ENCODE data around the gene CPN2. TPM values are rescaled to one million over a fixed set of nuclear protein-coding genes. Genes with fewer than 3 reads are reported as not detected.

Gene CPN2
- total and polyA plus RNA-seq, 2 of the 13 experiments (the other 11 are each of a cell fraction or from before 2014, with no cell fraction given): 26.7 to 27.7 TPM

- TF ChIP-seq ZNF800 (CRISPR knock-in tag; IDR thresholded peaks at IDR 0.05) (peak; percentile 91), ZNF496 (CRISPR knock-in tag; IDR thresholded peaks at IDR 0.05; ENCODE audit: insufficient replicate concordance) (no peak), ZNF44 (CRISPR knock-in tag; IDR thresholded peaks at IDR 0.05) (peak; percentile 17; the same call in 1 of the 2 replicates), ZNF354B (CRISPR knock-in tag; IDR thresholded peaks at IDR 0.05) (no peak), SKIL (CRISPR knock-in tag; IDR thresholded peaks at IDR 0.05; ENCODE audit: borderline replicate concordance) (peak; percentile 59; the same call in 1 of the 2 replicates), MTF2 (CRISPR knock-in tag; IDR thresholded peaks at IDR 0.05; ENCODE audit: borderline replicate concordance) (0 out of 2 replicates have a peak, but pooled peaks have one; percentile 74), ERF (CRISPR knock-in tag; IDR thresholded peaks at IDR 0.05) (peak; percentile 55; the same call in 1 of the 2 replicates), NFYC (CRISPR knock-in tag; IDR thresholded peaks at IDR 0.05) (no peak), SUZ12 (IDR thresholded peaks at IDR 0.05; ENCODE audit: low read depth, low read length) (no peak), MEF2D (CRISPR knock-in tag; IDR thresholded peaks at IDR 0.05) (peak; percentile 60), MED13 (CRISPR knock-in tag; IDR thresholded peaks at IDR 0.05) (peak; percentile 53; the same call in 1 of the 2 replicates), ZBTB7B (CRISPR knock-in tag; IDR thresholded peaks at IDR 0.05) (peak; percentile 55; the same call in 1 of the 2 replicates), NBN (conservative IDR thresholded peaks at IDR 0.05) (no peak), ZFP37 (CRISPR knock-in tag; IDR thresholded peaks at IDR 0.05; ENCODE audit: borderline replicate concordance) (peak; percentile 96), ZSCAN21 (CRISPR knock-in tag; IDR thresholded peaks at IDR 0.05; ENCODE audit: borderline replicate concordance) (peak; percentile 89), TBP (CRISPR knock-in tag; IDR thresholded peaks at IDR 0.05) (no peak), MIER3 (CRISPR knock-in tag; IDR thresholded peaks at IDR 0.05; ENCODE audit: borderline replicate concordance) (no peak)
- TF ChIP-seq, protein P1, sequence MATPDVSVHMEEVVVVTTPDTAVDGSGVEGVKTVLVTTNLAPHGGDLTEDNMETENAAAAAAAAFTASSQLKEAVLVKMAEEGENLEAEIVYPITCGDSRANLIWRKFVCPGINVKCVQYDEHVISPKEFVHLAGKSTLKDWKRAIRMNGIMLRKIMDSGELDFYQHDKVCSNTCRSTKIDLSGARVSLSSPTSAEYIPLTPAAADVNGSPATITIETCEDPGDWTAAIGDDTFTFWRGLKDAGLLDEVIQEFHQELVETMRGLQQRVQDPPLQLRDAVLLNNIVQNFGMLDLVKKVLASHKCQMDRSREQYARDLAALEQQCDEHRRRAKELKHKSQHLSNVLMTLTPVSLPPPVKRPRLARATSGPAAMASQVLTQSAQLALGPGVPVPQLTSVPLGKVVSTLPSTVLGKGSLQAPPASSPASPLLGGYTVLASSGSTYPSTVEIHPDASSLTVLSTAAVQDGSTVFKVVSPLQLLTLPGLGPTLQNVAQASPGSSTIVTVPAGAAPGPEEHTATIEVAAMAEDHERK (CRISPR knock-in tag; IDR thresholded peaks at IDR 0.05; ENCODE audit: low read depth): no peak
- TF ChIP-seq, protein P2, sequence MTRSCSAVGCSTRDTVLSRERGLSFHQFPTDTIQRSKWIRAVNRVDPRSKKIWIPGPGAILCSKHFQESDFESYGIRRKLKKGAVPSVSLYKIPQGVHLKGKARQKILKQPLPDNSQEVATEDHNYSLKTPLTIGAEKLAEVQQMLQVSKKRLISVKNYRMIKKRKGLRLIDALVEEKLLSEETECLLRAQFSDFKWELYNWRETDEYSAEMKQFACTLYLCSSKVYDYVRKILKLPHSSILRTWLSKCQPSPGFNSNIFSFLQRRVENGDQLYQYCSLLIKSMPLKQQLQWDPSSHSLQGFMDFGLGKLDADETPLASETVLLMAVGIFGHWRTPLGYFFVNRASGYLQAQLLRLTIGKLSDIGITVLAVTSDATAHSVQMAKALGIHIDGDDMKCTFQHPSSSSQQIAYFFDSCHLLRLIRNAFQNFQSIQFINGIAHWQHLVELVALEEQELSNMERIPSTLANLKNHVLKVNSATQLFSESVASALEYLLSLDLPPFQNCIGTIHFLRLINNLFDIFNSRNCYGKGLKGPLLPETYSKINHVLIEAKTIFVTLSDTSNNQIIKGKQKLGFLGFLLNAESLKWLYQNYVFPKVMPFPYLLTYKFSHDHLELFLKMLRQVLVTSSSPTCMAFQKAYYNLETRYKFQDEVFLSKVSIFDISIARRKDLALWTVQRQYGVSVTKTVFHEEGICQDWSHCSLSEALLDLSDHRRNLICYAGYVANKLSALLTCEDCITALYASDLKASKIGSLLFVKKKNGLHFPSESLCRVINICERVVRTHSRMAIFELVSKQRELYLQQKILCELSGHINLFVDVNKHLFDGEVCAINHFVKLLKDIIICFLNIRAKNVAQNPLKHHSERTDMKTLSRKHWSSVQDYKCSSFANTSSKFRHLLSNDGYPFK (CRISPR knock-in tag; IDR thresholded peaks at IDR 0.05; ENCODE audit: borderline replicate concordance): peak; percentile 76; the same call in 1 of the 2 replicates
These were observed 17.7 kb downstream of the CPN2 start (continued) for GRCh38 chr3:194333212-194333980.
